Esophagus (tissue), 2 donors: ENCODE data around the gene RGMB. TPM values are rescaled to one million over a fixed set of nuclear protein-coding genes. Genes with fewer than 3 reads are reported as not detected.

Experiments used
- H3K27ac ChIP-seq, 2 donors: one replicate each; pipeline ENCODE4 v1.5.1; 2013; ENCODE audit warnings: low read depth in 2 of 2, mild to moderate bottlenecking in 2 of 2, inconsistent platforms in 1 of 2, low read length in 1 of 2, moderate library complexity in 1 of 2
- H3K27me3 ChIP-seq, 2 donors: one replicate each; pipeline ENCODE4 v1.6.1; 2013; ENCODE audit warnings: low read length in 2 of 2, control low read depth in 1 of 2, mild to moderate bottlenecking in 1 of 2; ENCODE audit not compliant: insufficient read depth in 2 of 2, control insufficient read depth in 1 of 2
- H3K36me3 ChIP-seq, 2 donors: one replicate each; pipeline ENCODE4 v1.6.1; 2013; ENCODE audit warnings: low read length in 1 of 2; ENCODE audit not compliant: control insufficient read depth in 2 of 2, insufficient read depth in 2 of 2
- H3K4me1 ChIP-seq, 2 donors: one replicate each; pipeline ENCODE4 v1.6.1; 2013; ENCODE audit warnings: low read length in 1 of 2; ENCODE audit not compliant: control insufficient read depth in 2 of 2, insufficient read depth in 2 of 2
- H3K4me3 ChIP-seq, 2 donors: one replicate each; pipeline ENCODE4 v1.5.1; 2013; ENCODE audit warnings: low read length in 2 of 2, mild to moderate bottlenecking in 2 of 2, low read depth in 1 of 2, moderate library complexity in 1 of 2
- H3K9me3 ChIP-seq, 2 donors: one replicate each; pipeline ENCODE4 v1.6.1; 2013; ENCODE audit warnings: mild to moderate bottlenecking in 2 of 2, low read depth in 1 of 2, low read length in 1 of 2, moderate library complexity in 1 of 2; ENCODE audit not compliant: control insufficient read depth in 2 of 2, insufficient read depth in 1 of 2
- WGBS, 2 donors: extraction: QIAGEN DNeasy Blood & Tissue Kit; methylation state at CpG; one replicate each; pipeline ENCODE4 v1.1.7; 2013; 5-methylcytosine and 5-hydroxymethylcytosine counted together
- polyA plus RNA-seq, 2 donors: library from polyadenylated mRNA; stranded (reverse); fragments of 200-250 nt; gene quantifications; one replicate each; pipeline ENCODE4 v1.2.3, GENCODE V29; 2013
- donor health status: healthy with polysubstance abuse.
- donor health status: Bipolar disorder and iron deficiency.

The RGMB gene
- polyA plus RNA-seq, 2 donors, result 2.6 to 7.9 TPM

DNA sequence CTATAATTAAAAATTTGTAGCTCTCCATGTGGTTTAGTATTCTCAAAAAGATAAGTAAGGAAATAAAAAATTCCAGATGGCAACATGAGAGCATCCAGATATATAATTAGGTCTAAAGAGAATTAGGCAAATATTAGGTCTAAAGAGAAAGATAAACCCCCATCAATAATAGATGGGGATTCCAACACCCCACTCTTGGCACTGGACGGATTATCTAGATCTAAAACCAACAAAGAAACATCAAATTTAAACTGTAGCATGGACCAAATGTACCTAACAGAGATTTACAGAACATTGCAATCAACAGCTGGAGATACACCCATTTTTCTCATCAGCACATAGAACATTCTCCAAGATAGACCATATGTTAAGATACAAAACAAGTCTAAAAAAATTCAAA lies 31.6 kb downstream of the RGMB start:
- no peaks in the 10 kb centered on the region for H3K4me1 ChIP-seq
- 11 to 44% methylated on average over 1 of the region's 1 CpG for WGBS, 2 donors
- H3K27ac ChIP-seq, result no peak overlapping the region
- no peak overlapping the region for H3K4me3 ChIP-seq
- no peaks in the 10 kb centered on the region for H3K27me3 ChIP-seq
- peaks cover 0 to 2% of the 10 kb centered on the region in 2 donors for H3K9me3 ChIP-seq
- H3K36me3 ChIP-seq, result no peaks in the 10 kb centered on the region

DNA sequence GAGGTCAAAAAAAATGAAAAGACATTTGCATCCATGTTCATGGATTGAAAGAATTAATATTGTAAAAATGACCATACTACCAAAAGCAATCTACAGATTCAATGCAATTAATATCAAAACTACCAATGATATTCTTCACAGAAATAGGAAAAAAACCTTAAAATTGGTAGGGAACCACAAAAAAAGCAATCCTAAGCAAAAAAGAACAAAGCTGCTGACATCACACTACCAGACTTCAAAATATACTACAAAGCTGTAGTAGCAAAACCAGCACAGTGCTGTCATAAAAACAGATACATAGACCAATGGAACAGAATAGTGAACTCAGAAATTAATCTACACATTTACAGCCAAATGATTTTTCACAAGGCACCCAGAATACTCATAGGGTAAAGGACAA lies 34.3 kb downstream of the RGMB start:
- Histone ChIP-seq H3K4me1 (no peaks in the 10 kb centered on the region), H3K4me3 (no peak overlapping the region), H3K9me3 (peaks cover 0 to 2% of the 10 kb centered on the region in 2 donors), H3K36me3 (no peaks in the 10 kb centered on the region), H3K27me3 (no peaks in the 10 kb centered on the region), H3K27ac (no peak overlapping the region)

DNA sequence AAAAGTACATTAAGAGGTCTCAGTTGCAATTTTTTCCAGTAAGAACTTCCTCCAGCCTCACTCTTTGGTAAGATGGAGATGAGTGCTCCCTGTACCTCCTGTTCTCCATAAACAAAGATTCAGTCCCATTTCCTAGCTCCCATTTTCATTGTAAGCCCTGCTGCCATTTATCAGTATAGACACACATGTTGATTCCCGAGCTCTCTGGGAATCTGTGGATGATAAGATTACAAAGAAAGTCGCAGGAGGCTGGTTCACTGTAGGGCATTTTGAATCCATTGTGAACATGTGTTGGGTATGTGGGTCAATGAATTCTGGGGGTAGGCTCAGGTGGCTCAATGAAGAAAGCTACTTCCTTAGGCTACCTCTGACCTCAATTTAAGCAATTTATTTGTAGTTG lies 36.7 kb downstream of the RGMB start:
- 35 to 57% methylated on average over 2 of the region's 2 CpGs for WGBS, 2 donors
- Histone ChIP-seq H3K27me3 (no peaks in the 10 kb centered on the region), H3K36me3 (no peaks in the 10 kb centered on the region), H3K4me3 (no peak overlapping the region), H3K27ac (no peak overlapping the region), H3K4me1 (no peaks in the 10 kb centered on the region), H3K9me3 (peaks cover 0 to 2% of the 10 kb centered on the region in 2 donors)

DNA sequence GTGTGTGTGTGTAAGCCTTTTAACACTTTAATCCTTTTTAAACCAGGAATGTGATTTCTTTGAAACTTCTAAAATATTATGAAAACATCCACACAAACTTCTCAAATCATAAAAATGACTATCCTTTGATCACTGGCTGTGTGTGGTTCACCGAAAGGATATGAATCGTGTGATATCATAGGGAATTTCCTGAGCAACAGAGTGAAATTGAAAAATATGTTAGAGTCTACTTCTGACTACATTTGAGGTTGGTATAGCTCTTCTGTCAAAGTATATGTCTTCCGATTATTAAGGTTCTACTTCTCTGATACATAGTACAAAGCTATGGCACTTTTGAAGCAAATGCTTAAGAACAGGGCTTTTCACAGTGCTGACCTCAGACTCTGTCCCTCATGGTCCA lies 40.3 kb downstream of the RGMB start:
- Histone ChIP-seq H3K9me3 (no peaks in the 10 kb centered on the region), H3K27me3 (no peaks in the 10 kb centered on the region), H3K27ac (no peak overlapping the region), H3K36me3 (no peaks in the 10 kb centered on the region), H3K4me3 (no peak overlapping the region), H3K4me1 (no peaks in the 10 kb centered on the region)
- WGBS, 2 donors, result 75 to 82% methylated on average over 3 of the region's 3 CpGs

DNA sequence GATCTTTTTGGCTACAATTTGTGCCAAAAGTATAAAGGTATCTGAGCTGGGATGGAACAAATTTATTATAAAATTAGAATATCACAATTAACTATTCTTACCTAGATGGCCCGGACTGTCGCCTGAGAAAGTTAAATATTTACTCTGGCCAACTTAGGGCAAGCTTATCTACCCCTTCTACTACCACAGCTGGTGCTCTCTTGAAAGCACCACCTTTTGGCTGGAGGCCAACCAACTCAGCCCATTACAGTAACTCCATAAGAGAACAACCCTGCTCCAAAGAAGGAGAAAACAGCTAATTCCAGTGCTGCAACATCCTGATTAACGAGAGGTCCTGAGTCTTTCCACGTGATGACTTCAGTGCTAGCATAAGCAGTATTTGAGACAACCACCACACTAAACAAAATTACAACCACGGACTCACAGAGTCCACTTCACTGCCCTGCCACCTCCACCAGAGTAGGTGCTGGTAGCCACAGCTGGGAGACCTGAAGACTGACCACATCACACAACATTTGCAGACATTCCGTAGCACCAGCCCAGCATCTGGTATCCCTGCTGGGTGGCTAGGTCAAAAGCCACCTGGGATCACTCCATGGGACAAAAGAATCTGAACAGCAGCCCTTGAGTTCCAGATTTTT lies 43.2 kb downstream of the RGMB start:
- H3K4me1 ChIP-seq, result no peaks in the 10 kb centered on the region
- H3K4me3 ChIP-seq, result no peak overlapping the region
- 62 to 81% methylated on average over 6 of the region's 6 CpGs for WGBS, 2 donors

DNA sequence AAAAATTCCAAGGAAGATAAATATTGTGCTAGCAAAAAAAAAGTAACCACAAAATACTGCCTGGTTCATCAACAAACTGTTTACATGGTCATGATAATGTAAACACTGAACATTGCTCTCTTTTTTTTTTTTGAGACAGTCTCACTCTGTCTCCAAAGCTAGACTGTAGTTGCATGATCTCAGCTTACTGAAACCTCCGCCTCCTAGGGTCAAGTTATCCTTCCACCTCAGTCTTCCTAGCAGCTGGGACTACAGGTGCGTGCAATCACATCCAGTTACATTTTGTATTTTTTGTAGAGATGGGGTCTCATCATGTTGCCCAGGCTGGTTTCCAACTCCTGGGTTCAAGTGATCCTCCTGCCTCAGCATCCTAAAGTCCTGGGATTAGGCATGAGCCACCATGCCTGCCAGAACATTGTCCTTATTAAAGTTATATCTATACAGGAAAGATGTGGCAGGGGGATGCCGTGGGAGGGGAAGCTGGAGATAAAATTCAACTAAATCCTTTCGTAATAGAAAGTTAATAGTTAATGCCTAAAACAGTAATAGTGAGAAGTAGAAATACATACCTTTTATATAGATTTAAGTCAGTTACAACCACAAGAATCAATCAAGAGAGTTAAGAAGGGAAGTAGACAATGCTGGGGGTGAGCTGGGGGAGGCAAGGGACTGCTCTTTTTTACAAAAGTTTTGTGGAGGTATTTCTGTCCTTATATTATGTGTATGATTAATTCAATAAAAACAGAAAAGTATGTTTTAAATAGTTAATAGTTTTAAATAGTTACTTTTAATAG lies 52.3 kb downstream of the RGMB start:
- Histone ChIP-seq H3K4me1 (no peaks in the 10 kb centered on the region), H3K36me3 (no peaks in the 10 kb centered on the region), H3K27ac (no peak overlapping the region), H3K4me3 (no peak overlapping the region), H3K27me3 (no peaks in the 10 kb centered on the region), H3K9me3 (no peaks in the 10 kb centered on the region)
- 83 to 85% methylated on average over 4 of the region's 4 CpGs for WGBS, 2 donors

More for the DNA sequence above, 43.2 kb downstream of the RGMB start:
- H3K9me3 ChIP-seq, result no peaks in the 10 kb centered on the region
- no peaks in the 10 kb centered on the region for H3K36me3 ChIP-seq
- no peaks in the 10 kb centered on the region for H3K27me3 ChIP-seq
- no peak overlapping the region for H3K27ac ChIP-seq

DNA sequence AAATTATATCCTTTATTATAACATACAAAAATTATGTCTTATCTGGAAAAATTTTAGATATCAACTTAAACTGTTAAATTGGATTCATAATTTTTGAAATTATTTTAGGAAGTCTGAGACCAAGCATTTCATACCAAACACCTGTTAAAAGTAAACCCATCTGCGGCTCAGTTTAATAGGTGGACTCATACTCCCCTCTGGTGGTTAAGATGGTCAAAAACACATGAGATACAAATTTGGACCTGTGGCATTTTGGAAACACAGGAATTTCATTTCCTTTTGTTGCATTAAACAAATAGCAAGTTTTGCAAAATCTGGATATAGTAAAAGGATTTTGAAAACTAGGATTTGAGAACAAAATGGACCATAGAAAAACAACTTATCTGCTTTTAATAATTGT lies 53.7 kb downstream of the RGMB start:
- Histone ChIP-seq H3K4me3 (no peak overlapping the region), H3K27me3 (no peaks in the 10 kb centered on the region), H3K9me3 (no peaks in the 10 kb centered on the region), H3K4me1 (no peaks in the 10 kb centered on the region), H3K36me3 (no peaks in the 10 kb centered on the region), H3K27ac (no peak overlapping the region)
- 14 to 20% methylated on average over 1 of the region's 1 CpG for WGBS, 2 donors

DNA sequence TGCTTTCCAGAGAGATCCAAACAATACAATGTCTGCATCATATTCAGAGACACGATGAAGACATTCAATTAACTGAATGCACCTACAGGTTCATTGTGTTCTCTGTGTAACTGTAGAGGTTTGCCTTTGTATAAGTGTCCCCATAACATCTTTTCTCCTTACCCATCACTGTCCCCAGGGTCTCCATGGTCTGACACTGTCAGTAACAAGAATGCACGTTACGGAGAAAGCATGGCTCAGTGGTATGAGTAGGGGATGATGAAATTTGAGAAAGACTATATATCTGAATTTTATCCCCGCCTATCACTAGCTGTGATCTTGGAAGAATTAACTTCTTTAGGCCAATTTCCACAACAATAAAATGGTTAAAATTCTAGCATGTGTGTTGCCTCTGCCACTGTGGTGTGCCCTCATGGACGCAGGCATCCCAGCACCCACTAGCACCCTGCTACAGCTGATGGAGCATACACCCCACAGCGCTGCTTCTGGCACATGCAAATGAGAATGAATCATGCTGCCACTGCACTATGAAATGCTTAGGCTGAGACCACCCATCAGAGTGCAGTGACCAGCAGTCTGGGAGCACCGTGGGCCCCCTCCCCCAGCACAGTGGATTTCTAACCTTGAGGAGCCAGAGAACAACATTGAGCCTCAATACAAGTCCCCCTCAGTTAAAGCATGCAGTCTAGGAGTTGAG lies 54.3 kb downstream of the RGMB start:
- Histone ChIP-seq H3K9me3 (no peaks in the 10 kb centered on the region), H3K36me3 (no peaks in the 10 kb centered on the region), H3K4me1 (no peaks in the 10 kb centered on the region), H3K27ac (no peak overlapping the region), H3K4me3 (no peak overlapping the region), H3K27me3 (no peaks in the 10 kb centered on the region)
- WGBS, 2 donors, result 73 to 74% methylated on average over 7 of the region's 7 CpGs

DNA sequence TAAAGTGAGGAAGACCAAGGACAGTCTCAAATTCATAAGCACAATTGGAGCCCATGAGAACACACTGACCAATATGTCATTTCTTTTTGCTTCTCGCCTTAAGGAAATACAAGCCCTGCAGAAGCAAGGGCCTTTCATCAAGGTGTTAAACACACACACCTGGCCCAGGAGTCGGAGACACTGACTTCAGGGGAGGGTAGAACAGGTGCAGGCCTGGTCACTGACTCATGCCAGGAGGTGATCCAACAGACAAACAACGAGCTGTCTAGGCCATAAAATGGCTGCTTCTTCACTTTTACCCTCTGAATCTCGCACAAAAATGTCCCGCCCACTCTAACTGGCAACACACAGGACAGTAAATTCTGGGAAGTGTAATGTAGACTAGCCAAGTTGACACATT lies 62.7 kb downstream of the RGMB start:
- Histone ChIP-seq H3K4me3 (no peak overlapping the region), H3K4me1 (peaks cover 3 to 6% of the 10 kb centered on the region in 2 donors), H3K36me3 (no peaks in the 10 kb centered on the region), H3K9me3 (no peaks in the 10 kb centered on the region), H3K27me3 (no peaks in the 10 kb centered on the region), H3K27ac (no peak overlapping the region)
- whole genome bisulfite sequencing, 2 donors, result 66 to 83% methylated on average over 5 of the region's 5 CpGs
